Sigmoid colon (tissue), 4 donors: Measurements from ENCODE around the gene PEX3.

Source experiments
- EP300 ChIP-seq, 4 donors: sonication (generic); formaldehyde crosslinking; IDR thresholded peaks; one replicate each; pipeline ENCODE4 v1.6.1; 2017; ENCODE audit warnings: antibody characterized with exemption in 4 of 4
- POLR2A ChIP-seq, 2 donors: fragments of 450-650 bp; IDR thresholded peaks; one replicate each; pipeline ENCODE4 v1.6.1; 2016; ENCODE audit warnings: antibody characterized with exemption in 2 of 2, mild to moderate bottlenecking in 2 of 2, moderate library complexity in 2 of 2
- TF ChIP-seq, protein P1 (sequence below), 4 experiments: fragments of 450-650 bp in 3 of 4; fragments of 200-600 bp in 1 of 4; IDR thresholded peaks; one replicate each; pipeline ENCODE4 v1.5.1; 2016 to 2019; ENCODE audit warnings: antibody characterized with exemption in 4 of 4, mild to moderate bottlenecking in 3 of 4, moderate library complexity in 2 of 4

DNA sequence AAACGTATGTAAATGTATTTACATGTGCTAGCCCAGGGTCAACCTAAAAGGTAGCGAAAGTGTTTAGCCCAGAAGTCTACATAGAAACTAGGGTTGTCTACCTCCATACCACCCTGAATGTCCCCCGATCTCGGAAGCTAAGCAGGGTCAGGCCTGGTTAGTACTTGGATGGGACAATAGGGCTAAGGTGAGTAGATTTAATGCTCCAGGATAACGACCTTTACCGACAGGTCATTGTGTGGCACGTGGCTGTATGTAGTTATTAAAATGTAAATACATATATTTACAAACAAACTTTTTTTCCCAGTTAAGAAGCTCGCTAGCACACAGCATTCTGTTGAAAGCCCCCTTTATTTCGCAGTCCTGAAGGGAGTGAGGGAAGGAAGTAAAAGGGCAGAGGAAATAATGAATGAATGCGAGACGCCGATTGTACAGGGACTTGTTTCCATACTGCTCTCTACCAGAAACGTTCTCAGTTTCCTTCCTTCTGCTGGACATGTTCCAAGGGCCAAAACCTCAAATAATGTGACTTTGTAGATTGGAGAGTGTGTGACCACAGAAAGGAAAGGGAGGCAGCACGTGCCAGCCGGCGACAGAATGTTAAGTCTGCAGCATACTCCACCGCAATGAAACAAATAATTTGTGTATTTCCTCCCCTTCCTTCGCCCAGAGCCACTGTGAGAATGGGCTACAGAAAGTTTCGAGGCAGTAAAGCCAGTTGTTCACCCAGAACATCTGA, 722 bp upstream of the PEX3 start:
- TF ChIP-seq, protein P1, sequence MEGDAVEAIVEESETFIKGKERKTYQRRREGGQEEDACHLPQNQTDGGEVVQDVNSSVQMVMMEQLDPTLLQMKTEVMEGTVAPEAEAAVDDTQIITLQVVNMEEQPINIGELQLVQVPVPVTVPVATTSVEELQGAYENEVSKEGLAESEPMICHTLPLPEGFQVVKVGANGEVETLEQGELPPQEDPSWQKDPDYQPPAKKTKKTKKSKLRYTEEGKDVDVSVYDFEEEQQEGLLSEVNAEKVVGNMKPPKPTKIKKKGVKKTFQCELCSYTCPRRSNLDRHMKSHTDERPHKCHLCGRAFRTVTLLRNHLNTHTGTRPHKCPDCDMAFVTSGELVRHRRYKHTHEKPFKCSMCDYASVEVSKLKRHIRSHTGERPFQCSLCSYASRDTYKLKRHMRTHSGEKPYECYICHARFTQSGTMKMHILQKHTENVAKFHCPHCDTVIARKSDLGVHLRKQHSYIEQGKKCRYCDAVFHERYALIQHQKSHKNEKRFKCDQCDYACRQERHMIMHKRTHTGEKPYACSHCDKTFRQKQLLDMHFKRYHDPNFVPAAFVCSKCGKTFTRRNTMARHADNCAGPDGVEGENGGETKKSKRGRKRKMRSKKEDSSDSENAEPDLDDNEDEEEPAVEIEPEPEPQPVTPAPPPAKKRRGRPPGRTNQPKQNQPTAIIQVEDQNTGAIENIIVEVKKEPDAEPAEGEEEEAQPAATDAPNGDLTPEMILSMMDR (IDR thresholded peaks at IDR 0.05) = no peak
- TF ChIP-seq EP300 (IDR thresholded peaks at IDR 0.05) (no peak), POLR2A (IDR thresholded peaks at IDR 0.05) (no peak)
